A549 (cell line): ENCODE measurements around the gene DLG1. TPM values are rescaled to one million over a fixed set of nuclear protein-coding genes. Genes with fewer than 3 reads are reported as not detected.

Source experiments
- ATAC-seq, 2 experiments: fragments of 200-7000 bp in 1 of 2; fragments of >200 bp in 1 of 2; cut with Nextera tagmentation in 1 of 2; cut with Tn5 transposase in 1 of 2; 3 replicates each; pipeline versions ENCODE4 v1.8.0 to v1.9.1; 2018 to 2020; ENCODE audit warnings: mild to moderate bottlenecking in 1 of 2, moderate library complexity in 1 of 2
- CTCF ChIA-PET: fragments of 300-600 bp; sonication (Branson Sonifier 250); formaldehyde crosslinking; extraction: SDS; loops from one replicate; lab custom pipeline; 2021; ENCODE audit warnings: antibody characterized with exemption, inconsistent platforms; lab: Yijun Ruan, JAX
- POLR2A ChIA-PET: fragments of 350-600 bp; formaldehyde crosslinking; extraction: SDS; loops from one replicate; lab custom pipeline; 2021; ENCODE audit warnings: antibody characterized with exemption, inconsistent platforms; lab: Yijun Ruan, JAX
- DNase-seq, 2 experiments: peaks; one replicate each; pipeline versions ENCODE4 v3.0.0 to v3.0.0-alpha.2; 2011 to 2016; ENCODE audit warnings: low read depth in 1 of 2, low spot score in 1 of 2
- FAIRE-seq: peaks from 2 replicates; lab custom pipeline; 2011; peaks lifted over from hg19 to GRCh38; lab: Jason Lieb, UNC
- H3K27ac ChIP-seq, 2 experiments: fragments of >200 bp; sonication (Bioruptor Twin); formaldehyde crosslinking; 3 replicates each; pipeline ENCODE4 v1.5.1; 2016 to 2017
- H3K4me1 ChIP-seq: fragments of >200 bp; sonication (Bioruptor Twin); formaldehyde crosslinking; 3 replicates; pipeline ENCODE4 v1.6.1; 2016
- H3K4me2 ChIP-seq: fragments of >200 bp; sonication (Bioruptor Twin); formaldehyde crosslinking; 3 replicates; pipeline ENCODE4 v1.6.1; 2016
- H3K4me3 ChIP-seq: fragments of >200 bp; sonication (Bioruptor Twin); formaldehyde crosslinking; 3 replicates; pipeline ENCODE4 v1.5.1; 2016
- H3K9me3 ChIP-seq: fragments of >200 bp; sonication (Bioruptor Twin); formaldehyde crosslinking; 3 replicates; pipeline ENCODE4 v1.6.1; 2016
- EHF ChIP-seq: fragments of 250-450 bp; sonication (Bioruptor Pico); IDR thresholded peaks from 2 replicates; pipeline ENCODE4 v1.5.0; 2020; ENCODE audit warnings: mild to moderate bottlenecking
- EHMT2 ChIP-seq: fragments of 200-600 bp; sonication (generic); IDR thresholded peaks from 2 replicates; pipeline ENCODE4 v1.6.1; 2016; ENCODE audit warnings: antibody characterized with exemption, low read depth, mild to moderate bottlenecking, moderate library complexity
- EP300 ChIP-seq, 2 experiments: fragments of >200 bp; sonication (Bioruptor Twin); formaldehyde crosslinking; IDR thresholded peaks; 2 replicates in 1 of 2; 3 replicates in 1 of 2; pipeline ENCODE4 v1.6.1; 2016 to 2017
- ESRRA ChIP-seq: fragments of 150-350 bp; IDR thresholded peaks from 2 replicates; pipeline ENCODE4 v1.6.1; 2014; ENCODE audit warnings: mild to moderate bottlenecking, low read length, borderline replicate concordance
- FOSB ChIP-seq: fragments of 250-450 bp; sonication (Bioruptor Pico); IDR thresholded peaks from 2 replicates; pipeline ENCODE4 v1.5.0; 2020; ENCODE audit warnings: mild to moderate bottlenecking, moderate library complexity
- FOSL2 ChIP-seq, 2 experiments: fragments of 450-650 bp in 1 of 2; fragments of >200 bp in 1 of 2; sonication (Bioruptor Twin) in 1 of 2; formaldehyde crosslinking; IDR thresholded peaks; 2 replicates each; pipeline versions ENCODE4 v1.5.0 to v1.6.1; 2016 to 2020; ENCODE audit warnings: mild to moderate bottlenecking in 1 of 2, moderate library complexity in 1 of 2
- HMGXB4 ChIP-seq: fragments of 250-450 bp; sonication (Bioruptor Pico); IDR thresholded peaks from 2 replicates; pipeline ENCODE4 v1.5.0; 2021; ENCODE audit warnings: mild to moderate bottlenecking, moderate library complexity, borderline replicate concordance
- HOXA7 ChIP-seq: fragments of 250-450 bp; sonication (Bioruptor Pico); IDR thresholded peaks from 2 replicates; pipeline ENCODE4 v1.5.0; 2020; ENCODE audit warnings: mild to moderate bottlenecking, moderate library complexity
- JUN ChIP-seq, 2 experiments: fragments of >200 bp; sonication (Bioruptor Twin); formaldehyde crosslinking; IDR thresholded peaks; 2 replicates in 1 of 2; 3 replicates in 1 of 2; pipeline ENCODE4 v1.6.1; 2016 to 2017
- MYC ChIP-seq: IDR thresholded peaks from 2 replicates; pipeline ENCODE4 v1.6.1; 2012; ENCODE audit warnings: mild to moderate bottlenecking, inconsistent platforms, low read length, improper control_type of control experiment, borderline replicate concordance
- RARB ChIP-seq: fragments of 250-450 bp; sonication (Bioruptor Pico); IDR thresholded peaks from 2 replicates; pipeline ENCODE4 v1.8.0; 2021; ENCODE audit warnings: mild to moderate bottlenecking, moderate library complexity
- RNF2 ChIP-seq: fragments of 200-600 bp; sonication (generic); IDR thresholded peaks from 2 replicates; pipeline ENCODE4 v1.6.1; 2016; ENCODE audit warnings: low read depth, mild to moderate bottlenecking, antibody characterized with exemption, moderate library complexity, borderline replicate concordance
- TFCP2L1 ChIP-seq: fragments of 250-450 bp; sonication (Bioruptor Pico); IDR thresholded peaks from 2 replicates; pipeline ENCODE4 v1.5.0; 2021; ENCODE audit warnings: mild to moderate bottlenecking
- TP53 ChIP-seq: fragments of 250-450 bp; sonication (Bioruptor Pico); IDR thresholded peaks from 2 replicates; pipeline ENCODE4 v1.5.0; 2021; ENCODE audit warnings: mild to moderate bottlenecking, moderate library complexity
- WGBS: methylation state at CpG from one replicate; pipeline ENCODE4 v1.1.6; 2017; ENCODE audit errors: missing lambda C conversion rate; 5-methylcytosine and 5-hydroxymethylcytosine counted together
- polyA plus RNA-seq, 4 experiments: library from polyadenylated mRNA; depleted of rRNA in 3 of 4; stranded (reverse); fragments of >200 nt; fragmentation: RNase III in 1 of 4; extraction: RNeasy Plus Mini Kit Qiagen cat#74134 plus additional on column Dnase treatment in 1 of 4; gene quantifications; 2 replicates in 3 of 4; 3 replicates in 1 of 4; pipeline ENCODE4 v1.2.3, GENCODE V29; 2011 to 2017
- TF ChIP-seq, protein P1 (sequence below): fragments of 450-650 bp; IDR thresholded peaks from 2 replicates; pipeline ENCODE4 v1.6.1; 2014; ENCODE audit warnings: antibody characterized with exemption
- TF ChIP-seq, protein P2 (sequence below): fragments of 200-600 bp; sonication (generic); IDR thresholded peaks from 2 replicates; pipeline ENCODE4 v1.6.1; 2016; ENCODE audit warnings: antibody characterized with exemption, mild to moderate bottlenecking, moderate library complexity
- TF ChIP-seq, protein P3 (sequence below): fragments of >200 bp; sonication (Bioruptor Twin); formaldehyde crosslinking; IDR thresholded peaks from 3 replicates; pipeline ENCODE4 v1.5.1; 2016
- TF ChIP-seq, protein P4 (sequence below): fragments of >200 bp; sonication (Bioruptor Twin); formaldehyde crosslinking; IDR thresholded peaks from 3 replicates; pipeline ENCODE4 v1.6.1; 2016

DLG1 gene
- polyA plus RNA-seq, 2 of the 4 experiments (the other 2 are of a cell fraction): 27.0 to 33.9 TPM

- TF ChIP-seq TP53 (CRISPR knock-in tag): no peak
- ATAC-seq: no peak
- H3K4me2 ChIP-seq: no peak overlapping the region
- WGBS: 67% methylated on average over 4 of the region's 4 CpGs
- no peak overlapping the region for H3K27ac ChIP-seq
- CTCF ChIA-PET: no interaction called here
- FAIRE-seq: no peak
- H3K9me3 ChIP-seq: no peaks in the 10 kb centered on the region
- no peak overlapping the region for H3K4me3 ChIP-seq
- no peaks in the 10 kb centered on the region for H3K4me1 ChIP-seq
- POLR2A ChIA-PET: no interaction called here
- DNase-seq: no peak
Observed at GRCh38 chr3:197336348-197336747, 37.9 kb upstream of the DLG1 start.

DNA sequence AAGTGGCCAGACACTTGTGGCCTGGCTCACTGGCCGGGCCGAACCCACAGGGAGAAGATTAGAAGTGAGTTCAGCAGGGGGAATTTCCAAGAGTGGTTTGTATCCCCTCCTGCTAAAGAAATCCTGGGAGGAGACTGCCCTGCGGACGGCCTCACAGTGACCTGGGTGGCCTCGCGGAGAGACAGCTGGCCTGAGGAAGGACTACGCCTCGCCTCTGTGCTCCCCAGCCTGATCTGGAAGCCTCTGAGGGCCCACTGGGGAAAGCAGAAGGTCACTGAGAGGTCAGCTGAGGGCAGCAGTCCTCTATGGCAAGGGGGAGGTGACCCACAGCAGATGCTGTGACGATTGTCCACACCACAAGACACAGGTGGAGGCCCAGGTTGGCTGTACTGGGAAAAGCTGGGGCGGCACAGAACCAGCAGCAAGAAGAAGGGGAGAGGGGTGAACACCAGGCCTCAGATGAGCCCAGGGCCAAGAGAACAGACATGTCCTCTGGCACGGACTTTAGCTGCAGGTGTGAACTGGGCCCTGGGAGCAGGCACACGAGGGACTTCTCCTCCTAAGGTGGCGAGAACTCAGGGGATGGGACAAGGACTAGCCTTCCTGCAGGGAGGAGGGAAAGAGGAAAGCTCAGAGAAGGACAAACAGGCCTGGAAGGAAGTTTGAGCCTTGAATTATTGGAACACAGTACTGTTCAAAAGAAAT, 37.2 kb upstream of the DLG1 start:
- ATAC-seq: no peak
- no peaks in the 10 kb centered on the region for H3K4me1 ChIP-seq
- FAIRE-seq: no peak
- H3K27ac ChIP-seq: no peak overlapping the region
- TF ChIP-seq MYC (no peak), RNF2 (no peak), HMGXB4 (CRISPR knock-in tag) (no peak), FOSL2 (IDR thresholded peaks at IDR 0.05) (no peak), FOSL2 (CRISPR knock-in tag; IDR thresholded peaks at IDR 0.05) (no peak), EP300 (IDR thresholded peaks at IDR 0.05) (no peak), JUN (IDR thresholded peaks at IDR 0.05) (no peak), RARB (CRISPR knock-in tag) (no peak), TFCP2L1 (no peak), FOSB (CRISPR knock-in tag) (no peak), EHF (CRISPR knock-in tag) (no peak), ESRRA (no peak), EHMT2 (no peak), HOXA7 (CRISPR knock-in tag) (no peak)
- TF ChIP-seq, protein P1, sequence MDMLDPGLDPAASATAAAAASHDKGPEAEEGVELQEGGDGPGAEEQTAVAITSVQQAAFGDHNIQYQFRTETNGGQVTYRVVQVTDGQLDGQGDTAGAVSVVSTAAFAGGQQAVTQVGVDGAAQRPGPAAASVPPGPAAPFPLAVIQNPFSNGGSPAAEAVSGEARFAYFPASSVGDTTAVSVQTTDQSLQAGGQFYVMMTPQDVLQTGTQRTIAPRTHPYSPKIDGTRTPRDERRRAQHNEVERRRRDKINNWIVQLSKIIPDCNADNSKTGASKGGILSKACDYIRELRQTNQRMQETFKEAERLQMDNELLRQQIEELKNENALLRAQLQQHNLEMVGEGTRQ: no peak
- TF ChIP-seq, protein P2, sequence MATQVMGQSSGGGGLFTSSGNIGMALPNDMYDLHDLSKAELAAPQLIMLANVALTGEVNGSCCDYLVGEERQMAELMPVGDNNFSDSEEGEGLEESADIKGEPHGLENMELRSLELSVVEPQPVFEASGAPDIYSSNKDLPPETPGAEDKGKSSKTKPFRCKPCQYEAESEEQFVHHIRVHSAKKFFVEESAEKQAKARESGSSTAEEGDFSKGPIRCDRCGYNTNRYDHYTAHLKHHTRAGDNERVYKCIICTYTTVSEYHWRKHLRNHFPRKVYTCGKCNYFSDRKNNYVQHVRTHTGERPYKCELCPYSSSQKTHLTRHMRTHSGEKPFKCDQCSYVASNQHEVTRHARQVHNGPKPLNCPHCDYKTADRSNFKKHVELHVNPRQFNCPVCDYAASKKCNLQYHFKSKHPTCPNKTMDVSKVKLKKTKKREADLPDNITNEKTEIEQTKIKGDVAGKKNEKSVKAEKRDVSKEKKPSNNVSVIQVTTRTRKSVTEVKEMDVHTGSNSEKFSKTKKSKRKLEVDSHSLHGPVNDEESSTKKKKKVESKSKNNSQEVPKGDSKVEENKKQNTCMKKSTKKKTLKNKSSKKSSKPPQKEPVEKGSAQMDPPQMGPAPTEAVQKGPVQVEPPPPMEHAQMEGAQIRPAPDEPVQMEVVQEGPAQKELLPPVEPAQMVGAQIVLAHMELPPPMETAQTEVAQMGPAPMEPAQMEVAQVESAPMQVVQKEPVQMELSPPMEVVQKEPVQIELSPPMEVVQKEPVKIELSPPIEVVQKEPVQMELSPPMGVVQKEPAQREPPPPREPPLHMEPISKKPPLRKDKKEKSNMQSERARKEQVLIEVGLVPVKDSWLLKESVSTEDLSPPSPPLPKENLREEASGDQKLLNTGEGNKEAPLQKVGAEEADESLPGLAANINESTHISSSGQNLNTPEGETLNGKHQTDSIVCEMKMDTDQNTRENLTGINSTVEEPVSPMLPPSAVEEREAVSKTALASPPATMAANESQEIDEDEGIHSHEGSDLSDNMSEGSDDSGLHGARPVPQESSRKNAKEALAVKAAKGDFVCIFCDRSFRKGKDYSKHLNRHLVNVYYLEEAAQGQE: no peak
- TF ChIP-seq, protein P3, sequence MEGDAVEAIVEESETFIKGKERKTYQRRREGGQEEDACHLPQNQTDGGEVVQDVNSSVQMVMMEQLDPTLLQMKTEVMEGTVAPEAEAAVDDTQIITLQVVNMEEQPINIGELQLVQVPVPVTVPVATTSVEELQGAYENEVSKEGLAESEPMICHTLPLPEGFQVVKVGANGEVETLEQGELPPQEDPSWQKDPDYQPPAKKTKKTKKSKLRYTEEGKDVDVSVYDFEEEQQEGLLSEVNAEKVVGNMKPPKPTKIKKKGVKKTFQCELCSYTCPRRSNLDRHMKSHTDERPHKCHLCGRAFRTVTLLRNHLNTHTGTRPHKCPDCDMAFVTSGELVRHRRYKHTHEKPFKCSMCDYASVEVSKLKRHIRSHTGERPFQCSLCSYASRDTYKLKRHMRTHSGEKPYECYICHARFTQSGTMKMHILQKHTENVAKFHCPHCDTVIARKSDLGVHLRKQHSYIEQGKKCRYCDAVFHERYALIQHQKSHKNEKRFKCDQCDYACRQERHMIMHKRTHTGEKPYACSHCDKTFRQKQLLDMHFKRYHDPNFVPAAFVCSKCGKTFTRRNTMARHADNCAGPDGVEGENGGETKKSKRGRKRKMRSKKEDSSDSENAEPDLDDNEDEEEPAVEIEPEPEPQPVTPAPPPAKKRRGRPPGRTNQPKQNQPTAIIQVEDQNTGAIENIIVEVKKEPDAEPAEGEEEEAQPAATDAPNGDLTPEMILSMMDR: no peak
- TF ChIP-seq, protein P4, sequence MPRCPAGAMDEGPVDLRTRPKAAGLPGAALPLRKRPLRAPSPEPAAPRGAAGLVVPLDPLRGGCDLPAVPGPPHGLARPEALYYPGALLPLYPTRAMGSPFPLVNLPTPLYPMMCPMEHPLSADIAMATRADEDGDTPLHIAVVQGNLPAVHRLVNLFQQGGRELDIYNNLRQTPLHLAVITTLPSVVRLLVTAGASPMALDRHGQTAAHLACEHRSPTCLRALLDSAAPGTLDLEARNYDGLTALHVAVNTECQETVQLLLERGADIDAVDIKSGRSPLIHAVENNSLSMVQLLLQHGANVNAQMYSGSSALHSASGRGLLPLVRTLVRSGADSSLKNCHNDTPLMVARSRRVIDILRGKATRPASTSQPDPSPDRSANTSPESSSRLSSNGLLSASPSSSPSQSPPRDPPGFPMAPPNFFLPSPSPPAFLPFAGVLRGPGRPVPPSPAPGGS: no peak
- 76% methylated on average over 11 of the region's 13 CpGs for WGBS
- H3K4me2 ChIP-seq: no peak overlapping the region
- no peak for DNase-seq
- POLR2A ChIA-PET: no interaction called here
- CTCF ChIA-PET: no interaction called here
- no peaks in the 10 kb centered on the region for H3K9me3 ChIP-seq
- no peak overlapping the region for H3K4me3 ChIP-seq
